HCT116 (cell line): ENCODE results near the gene FBXL17. TPM values are rescaled to one million over a fixed set of nuclear protein-coding genes. Genes with fewer than 3 reads are reported as not detected.

Experiments
- ATAC-seq: fragments of 200-7000 bp; cut with Tn5 transposase; 2 replicates; pipeline ENCODE4 v1.9.1; 2020; ENCODE audit warnings: mild to moderate bottlenecking, moderate library complexity
- BruUV-seq: library from RNA; stranded (reverse); fragments of 400-500 nt; replicated peaks from 2 replicates; lab custom pipeline; 2021; lab: Mats Ljungman, UMichigan
- CTCF ChIA-PET: fragments of 300-600 bp; sonication (Branson Sonifier 250); formaldehyde crosslinking; loops from one replicate; lab custom pipeline; 2021; ENCODE audit warnings: antibody characterized with exemption; lab: Charles Lee
- POLR2A ChIA-PET: fragments of 300-600, 350-600 bp; sonication (Branson Sonifier 250); formaldehyde crosslinking; loops from one replicate; lab custom pipeline; 2021; ENCODE audit warnings: antibody characterized with exemption; lab: Charles Lee
- RAD21 ChIA-PET, 2 experiments: fragments of 300-600 bp; sonication (Branson Sonifier 250); formaldehyde crosslinking; loops; one replicate each; lab custom pipeline; 2023; ENCODE audit warnings: low total read pairs in 2 of 2; ENCODE audit not compliant: uncharacterized antibody in 2 of 2, unreplicated experiment in 2 of 2, low non-redundant PET in 1 of 2; lab: Charles Lee
- DNase-seq: peaks from one replicate; pipeline ENCODE4 v3.0.0-alpha.2; 2010; ENCODE audit warnings: low read depth, low spot score
- H2AFZ ChIP-seq: fragments of 200-600 bp; shearing (Covaris generic), sonication (generic); 2 replicates; pipeline ENCODE4 v1.6.1; 2017; ENCODE audit warnings: low read depth, mixed run types, mixed read lengths, antibody characterized with exemption, low read length; ENCODE audit not compliant: poor library complexity, severe bottlenecking
- H3K27ac ChIP-seq: 2 replicates; pipeline ENCODE4 v1.5.1; 2012; ENCODE audit warnings: low read depth, low read length
- H3K27me3 ChIP-seq: fragments of 200-600 bp; sonication (generic); 2 replicates; pipeline ENCODE4 v1.6.1; 2016; ENCODE audit warnings: mixed run types, low read length, mixed read lengths; ENCODE audit not compliant: insufficient read depth
- H3K36me3 ChIP-seq, 2 experiments: fragments of 200-500 bp in 1 of 2; fragments of 200-600 bp in 1 of 2; sonication (Bioruptor generic) in 1 of 2; sonication (generic) in 1 of 2; 2 replicates each; pipeline versions ENCODE4 v1.5.1 to v1.6.1; 2014 to 2016; ENCODE audit warnings: low read length in 2 of 2, inconsistent platforms in 1 of 2, mixed read lengths in 1 of 2, mixed run types in 1 of 2; ENCODE audit not compliant: insufficient read depth in 2 of 2, control insufficient read depth in 1 of 2
- H3K4me1 ChIP-seq, 2 experiments: fragments of 200-600 bp in 1 of 2; sonication (generic) in 1 of 2; 2 replicates each; pipeline versions ENCODE4 v1.5.1 to v1.6.1; 2012 to 2017; ENCODE audit warnings: low read length in 2 of 2, inconsistent platforms in 1 of 2, mild to moderate bottlenecking in 1 of 2, mixed read lengths in 1 of 2, mixed run types in 1 of 2, moderate library complexity in 1 of 2; ENCODE audit not compliant: insufficient read depth in 2 of 2, control insufficient read depth in 1 of 2
- H3K4me2 ChIP-seq: fragments of 200-600 bp; sonication (generic); 2 replicates; pipeline ENCODE4 v1.6.1; 2017; ENCODE audit warnings: mixed run types, low read length, mixed read lengths
- H3K4me3 ChIP-seq, 2 experiments: fragments of 200-600 bp in 1 of 2; sonication (generic) in 1 of 2; replicated peaks in 1 of 2; 2 replicates each; pipeline ENCODE4 v1.5.1; 2011 to 2016; ENCODE audit warnings: low read length in 2 of 2, control low read depth in 1 of 2, low read depth in 1 of 2, mild to moderate bottlenecking in 1 of 2, mixed read lengths in 1 of 2, mixed run types in 1 of 2
- H3K79me2 ChIP-seq: fragments of 200-600 bp; sonication (generic); 2 replicates; pipeline ENCODE4 v1.6.1; 2017; ENCODE audit warnings: mild to moderate bottlenecking, mixed run types, low read length, moderate library complexity, mixed read lengths; ENCODE audit not compliant: insufficient read depth
- H3K9ac ChIP-seq: fragments of 200-600 bp; sonication (generic); 2 replicates; pipeline ENCODE4 v1.6.1; 2016; ENCODE audit warnings: low read length, mixed read lengths
- H3K9me2 ChIP-seq: fragments of 200-600 bp; sonication (generic), shearing (Covaris generic); 2 replicates; pipeline ENCODE4 v1.6.1; 2017; ENCODE audit warnings: mixed run types, mild to moderate bottlenecking, moderate library complexity; ENCODE audit not compliant: insufficient read depth
- H3K9me3 ChIP-seq, 2 experiments: fragments of 200-500 bp in 1 of 2; fragments of 200-600 bp in 1 of 2; sonication (Bioruptor generic) in 1 of 2; sonication (generic) in 1 of 2; 2 replicates each; pipeline ENCODE4 v1.6.1; 2014 to 2017; ENCODE audit warnings: low read length in 2 of 2, mixed read lengths in 2 of 2, inconsistent platforms in 1 of 2, low read depth in 1 of 2, mild to moderate bottlenecking in 1 of 2, mixed run types in 1 of 2, moderate library complexity in 1 of 2; ENCODE audit not compliant: control insufficient read depth in 1 of 2, insufficient read depth in 1 of 2
- H4K20me1 ChIP-seq: fragments of 200-600 bp; sonication (generic), shearing (Covaris generic); 2 replicates; pipeline ENCODE4 v1.6.1; 2017; ENCODE audit warnings: mixed run types, mild to moderate bottlenecking, moderate library complexity; ENCODE audit not compliant: insufficient read depth
- ATF3 ChIP-seq: IDR thresholded peaks from 2 replicates; pipeline ENCODE4 v1.6.1; 2012
- CBX3 ChIP-seq: IDR thresholded peaks from 2 replicates; pipeline ENCODE4 v1.6.1; 2012; ENCODE audit warnings: low read depth
- CTCF ChIP-seq, 3 experiments: fragments of 200-600 bp in 1 of 3; sonication (generic) in 1 of 3; IDR thresholded peaks in 2 of 3; conservative IDR thresholded peaks in 1 of 3; 2 replicates each; pipeline ENCODE4 v1.5.1; 2012 to 2017; ENCODE audit warnings: low read depth in 2 of 3, low read length in 2 of 3, antibody characterized with exemption in 1 of 3, borderline replicate concordance in 1 of 3, control low read depth in 1 of 3, mild to moderate bottlenecking in 1 of 3, mixed read lengths in 1 of 3, mixed run types in 1 of 3, moderate library complexity in 1 of 3; ENCODE audit not compliant: insufficient read depth in 1 of 3
- EGR1 ChIP-seq: IDR thresholded peaks from 2 replicates; pipeline ENCODE4 v1.6.1; 2012; ENCODE audit warnings: low read depth
- EZH2 ChIP-seq: fragments of 200-600 bp; sonication (generic); IDR thresholded peaks from 2 replicates; pipeline ENCODE4 v1.6.1; 2017; ENCODE audit warnings: antibody characterized with exemption, mixed run types
- EZH2phosphoT487 ChIP-seq: fragments of 200-600 bp; IDR thresholded peaks from 2 replicates; pipeline ENCODE4 v1.6.1; 2018; ENCODE audit warnings: antibody characterized with exemption, borderline replicate concordance
- FOSL1 ChIP-seq: IDR thresholded peaks from 2 replicates; pipeline ENCODE4 v1.6.1; 2012; ENCODE audit warnings: low read depth
- JUND ChIP-seq: IDR thresholded peaks from 2 replicates; pipeline ENCODE4 v1.6.1; 2012
- MAX ChIP-seq: IDR thresholded peaks from 2 replicates; pipeline ENCODE4 v1.6.1; 2012
- POLR2A ChIP-seq: IDR thresholded peaks from 2 replicates; pipeline ENCODE4 v1.7.0; 2011; ENCODE audit warnings: borderline replicate concordance; ENCODE audit not compliant: insufficient read depth, insufficient read length; ENCODE audit errors: extremely low read depth
- POLR2AphosphoS5 ChIP-seq: IDR thresholded peaks from 2 replicates; pipeline ENCODE4 v1.6.1; 2011; ENCODE audit warnings: mild to moderate bottlenecking, low read depth, low read length, moderate library complexity
- SRF ChIP-seq: IDR thresholded peaks from 2 replicates; pipeline ENCODE4 v1.6.1; 2012; ENCODE audit warnings: low read depth
- YY1 ChIP-seq: IDR thresholded peaks from 2 replicates; pipeline ENCODE4 v1.6.1; 2011; ENCODE audit warnings: low read length, low read depth, moderate library complexity, mild to moderate bottlenecking; ENCODE audit not compliant: insufficient replicate concordance; ENCODE audit errors: extremely low read depth
- ZBTB33 ChIP-seq: IDR thresholded peaks from 2 replicates; pipeline ENCODE4 v1.6.1; 2011; ENCODE audit warnings: mild to moderate bottlenecking, low read length, moderate library complexity; ENCODE audit not compliant: insufficient replicate concordance; ENCODE audit errors: extremely low read depth
- ZFX ChIP-seq: fragments of 450-650 bp; IDR thresholded peaks from 2 replicates; pipeline ENCODE4 v1.6.1; 2017
- intact Hi-C: fragments of 100-400 bp; cut with micrococcal nuclease; formaldehyde crosslinking; loops from 2 replicates; pipeline ENCODE4 v1.10.0; 2022
- total RNA-seq: library from RNA; stranded (reverse); gene quantifications from one replicate; pipeline ENCODE4 v1.2.1, GENCODE V29; 2021; ENCODE audit not compliant: unreplicated experiment

FBXL17 gene
- total RNA-seq, 1 experiment from 2014 or later: 9.4 TPM

GRCh38 chr5:108233617-108234155 lies 148.2 kb downstream of the FBXL17 start:
- no peak overlapping the region for H3K9ac ChIP-seq
- CTCF ChIA-PET: no interaction called here

GRCh38 chr5:108232805-108233204 lies 149.1 kb downstream of the FBXL17 start:
- POLR2A ChIA-PET: no interaction called here
- RAD21 ChIA-PET: no interaction called here
- intact Hi-C loops: no loop called here
- BruUV-seq: no TSS peak
- Histone ChIP-seq H4K20me1 (no peaks in the 10 kb centered on the region), H3K9me2 (no peaks in the 10 kb centered on the region), H3K4me3 (no peak overlapping the region), H3K4me1 (no peaks in the 10 kb centered on the region), H3K27me3 (no peaks in the 10 kb centered on the region), H3K4me2 (no peak overlapping the region), H3K36me3 (no peaks in the 10 kb centered on the region), H3K9me3 (no peaks in the 10 kb centered on the region), H3K27ac (no peak overlapping the region), H3K79me2 (no peaks in the 10 kb centered on the region), H2AFZ (no peak overlapping the region), H3K9ac (no peak overlapping the region)
- DNase-seq (no peak), ATAC-seq (no peak)
- TF ChIP-seq FOSL1 (no peak), MAX (no peak), POLR2A (no peak), JUND (no peak), YY1 (no peak), EZH2 (no peak), CBX3 (no peak), ZFX (no peak), POLR2AphosphoS5 (no peak), EZH2phosphoT487 (no peak), ZBTB33 (no peak), EGR1 (no peak), SRF (no peak), CTCF (IDR thresholded peaks at IDR 0.05 in 2 of 3, conservative IDR thresholded peaks at IDR 0.05 in 1 of 3; ENCODE audit: borderline replicate concordance in 1 of 3, insufficient read depth in 1 of 3, low read depth in 2 of 3, low read length in 2 of 3) (no peak)
- CTCF ChIA-PET: no interaction called here

More at GRCh38 chr5:108233617-108234155, 148.2 kb downstream of the FBXL17 start:
- DNase-seq (no peak), ATAC-seq (no peak)
- Histone ChIP-seq H3K4me2 (no peak overlapping the region), H3K36me3 (no peaks in the 10 kb centered on the region), H3K4me1 (no peaks in the 10 kb centered on the region; a peak in 1 of 4 replicates), H3K4me3 (no peak overlapping the region), H3K79me2 (no peaks in the 10 kb centered on the region), H3K9me3 (no peaks in the 10 kb centered on the region), H3K27ac (no peak overlapping the region), H4K20me1 (no peaks in the 10 kb centered on the region), H3K9me2 (no peaks in the 10 kb centered on the region), H2AFZ (no peak overlapping the region), H3K27me3 (no peaks in the 10 kb centered on the region)
- RAD21 ChIA-PET: no interaction called here
- POLR2A ChIA-PET: no interaction called here
- no TSS peak for BruUV-seq
- TF ChIP-seq ATF3: no peak
- no peak for TF ChIP-seq EGR1
- no peak for TF ChIP-seq POLR2A
- intact Hi-C loops: no loop called here
